ENCODE data around the gene NEU1. TPM values are rescaled to one million over a fixed set of nuclear protein-coding genes. Genes with fewer than 3 reads are reported as not detected.

NEU1 gene
- total RNA-seq, 1 experiment from 2014 or later: 44.8 TPM

GRCh38 chr6:31896493-31896855 lies 33.9 kb upstream of the NEU1 start:
- ChIA-PET CTCF (interaction anchor here (2.6 kb wide), 1 partner anchor 56 kb away, joined by 21 read pairs; no protein-coding TSS in a partner anchor), POLR2A (interaction anchor here (0.6 to 2.1 kb wide), 2 partner anchors 10 to 69 kb away, joined by 3 to 6 read pairs; partner anchors contain the start of gene HSPA1B)
- Mint-ChIP-seq H3K9me3 (no peaks in the 10 kb centered on the region), H3K4me3 (peak overlapping the region; percentile 77), H3K4me1 (peaks cover 15% of the 10 kb centered on the region), H3K36me3 (peaks cover 40% of the 10 kb centered on the region), H3K27ac (peak overlapping the region; percentile 85), H3K27me3 (ENCODE audit: low read depth) (no peaks in the 10 kb centered on the region)
- ATAC-seq (no peak), DNase-seq (ENCODE audit: low spot score) (no peak)
- TF ChIP-seq HMGXB4 (CRISPR knock-in tag; IDR thresholded peaks at IDR 0.05) (no peak), ERG (CRISPR knock-in tag; IDR thresholded peaks at IDR 0.05) (no peak), AR (CRISPR knock-in tag; IDR thresholded peaks at IDR 0.05) (no peak), ZNF425 (CRISPR knock-in tag; conservative IDR thresholded peaks at IDR 0.05) (no peak), ZNF317 (CRISPR knock-in tag; IDR thresholded peaks at IDR 0.05; ENCODE audit: borderline replicate concordance, low read depth) (no peak), SP1 (CRISPR knock-in tag; conservative IDR thresholded peaks at IDR 0.05) (no peak), EMX1 (CRISPR knock-in tag; IDR thresholded peaks at IDR 0.05) (no peak), NR2C2 (CRISPR knock-in tag; IDR thresholded peaks at IDR 0.05) (no peak), ZNF232 (CRISPR knock-in tag; IDR thresholded peaks at IDR 0.05) (no peak), MYBL2 (CRISPR knock-in tag; IDR thresholded peaks at IDR 0.05) (no peak)

GRCh38 chr6:31892821-31893220 lies 30.2 kb upstream of the NEU1 start:
- ATAC-seq (no peak), DNase-seq (ENCODE audit: low spot score) (no peak)
- ChIA-PET CTCF (no interaction called here), POLR2A (interaction anchor here (0.5 kb wide), 1 partner anchor 48 kb away, joined by 5 read pairs; no protein-coding TSS in a partner anchor)
- TF ChIP-seq IRF1 (CRISPR knock-in tag; IDR thresholded peaks at IDR 0.05) (no peak), TCF7 (CRISPR knock-in tag; IDR thresholded peaks at IDR 0.05; ENCODE audit: low read depth) (no peak), GTF2I (CRISPR knock-in tag; conservative IDR thresholded peaks at IDR 0.05) (no peak), EMX1 (CRISPR knock-in tag; IDR thresholded peaks at IDR 0.05) (no peak)
- H3K4me3 Mint-ChIP-seq: no peak overlapping the region
- H3K4me1 Mint-ChIP-seq: peaks cover 5% of the 10 kb centered on the region
- H3K36me3 Mint-ChIP-seq: peaks cover 67% of the 10 kb centered on the region
- H3K27ac Mint-ChIP-seq: no peak overlapping the region
- H3K9me3 Mint-ChIP-seq: no peaks in the 10 kb centered on the region
- H3K27me3 Mint-ChIP-seq (ENCODE audit: low read depth): no peaks in the 10 kb centered on the region
